SK-N-MC (cell line): Measurements from ENCODE around the gene ACSM6.

Experiments used
- EZH2 ChIP-seq: fragments of 200-600 bp; sonication (generic); IDR thresholded peaks from one replicate; pipeline ENCODE4 v1.6.1; 2017; ENCODE audit warnings: antibody characterized with exemption
- FOXP2 ChIP-seq: optimal IDR thresholded peaks from 2 replicates; pipeline ENCODE3; 2011; ENCODE audit warnings: mild to moderate bottlenecking, moderate library complexity; ENCODE audit not compliant: insufficient read depth; ENCODE audit errors: extremely low read length, control extremely low read depth
- POLR2AphosphoS5 ChIP-seq: IDR thresholded peaks from 2 replicates; pipeline ENCODE4 v1.6.1; 2012; ENCODE audit warnings: mild to moderate bottlenecking, low read depth, low read length, borderline replicate concordance

GRCh38 chr10:95168694-95169093, 25.3 kb upstream of the ACSM6 start:
- TF ChIP-seq POLR2AphosphoS5 = no peak
- TF ChIP-seq EZH2 = no peak
- no peak for TF ChIP-seq FOXP2
